ENCODE measurements around the gene SH2B3. TPM values are rescaled to one million over a fixed set of nuclear protein-coding genes. Genes with fewer than 3 reads are reported as not detected.

SH2B3 gene
- total RNA-seq, 3 donors from 2014 or later (not counting 1 experiment from before 2014, with no cell fraction given) = 68.1 to 81.3 (median 68.4) TPM

- no peaks in the 10 kb centered on the region for H3K9me3 ChIP-seq (ENCODE audit: control insufficient read depth, insufficient read depth, low read length)
- 79% methylated on average over 3 of the region's 4 CpGs for WGBS (ENCODE audit: insufficient coverage)
- DNase-seq (no peak), ATAC-seq (no peak)
- Mint-ChIP-seq H3K27ac (peak overlapping the region; percentile 91 to 96), H3K4me3 (peak overlapping the region; percentile 95), H3K36me3 (no peaks in the 10 kb centered on the region), H3K4me1 (peaks cover 66 to 89% of the 10 kb centered on the region in 2 donors), H3K27me3 (ENCODE audit: low read depth in 2 of 2) (no peaks in the 10 kb centered on the region), H3K9me3 (no peaks in the 10 kb centered on the region)
- H3K27ac ChIP-seq (ENCODE audit: low read length) = peak overlapping the region; percentile 68
- H3K27me3 ChIP-seq (ENCODE audit: control insufficient read depth, insufficient read depth, low read length) = no peaks in the 10 kb centered on the region
- H3K4me1 ChIP-seq (ENCODE audit: control insufficient read depth, insufficient read depth, low read length) = peaks cover 88% of the 10 kb centered on the region
- TF ChIP-seq, protein P1, sequence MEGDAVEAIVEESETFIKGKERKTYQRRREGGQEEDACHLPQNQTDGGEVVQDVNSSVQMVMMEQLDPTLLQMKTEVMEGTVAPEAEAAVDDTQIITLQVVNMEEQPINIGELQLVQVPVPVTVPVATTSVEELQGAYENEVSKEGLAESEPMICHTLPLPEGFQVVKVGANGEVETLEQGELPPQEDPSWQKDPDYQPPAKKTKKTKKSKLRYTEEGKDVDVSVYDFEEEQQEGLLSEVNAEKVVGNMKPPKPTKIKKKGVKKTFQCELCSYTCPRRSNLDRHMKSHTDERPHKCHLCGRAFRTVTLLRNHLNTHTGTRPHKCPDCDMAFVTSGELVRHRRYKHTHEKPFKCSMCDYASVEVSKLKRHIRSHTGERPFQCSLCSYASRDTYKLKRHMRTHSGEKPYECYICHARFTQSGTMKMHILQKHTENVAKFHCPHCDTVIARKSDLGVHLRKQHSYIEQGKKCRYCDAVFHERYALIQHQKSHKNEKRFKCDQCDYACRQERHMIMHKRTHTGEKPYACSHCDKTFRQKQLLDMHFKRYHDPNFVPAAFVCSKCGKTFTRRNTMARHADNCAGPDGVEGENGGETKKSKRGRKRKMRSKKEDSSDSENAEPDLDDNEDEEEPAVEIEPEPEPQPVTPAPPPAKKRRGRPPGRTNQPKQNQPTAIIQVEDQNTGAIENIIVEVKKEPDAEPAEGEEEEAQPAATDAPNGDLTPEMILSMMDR (IDR thresholded peaks at IDR 0.05) = no peak
- H3K4me3 ChIP-seq (ENCODE audit: low read length) = peak overlapping the region; percentile 9
- intact Hi-C loops (cut with micrococcal nuclease) = no loop called here
- peaks cover 2% of the 10 kb centered on the region for H3K36me3 ChIP-seq (ENCODE audit: control insufficient read depth, insufficient read depth, low read length)
Measured at GRCh38 chr12:111408686-111409402, 3.1 kb downstream of the SH2B3 start.

GRCh38 chr12:111409403-111409779 is 3.7 kb downstream of the SH2B3 start:
- no peaks in the 10 kb centered on the region for H3K27me3 Mint-ChIP-seq (ENCODE audit: low read depth in 2 of 2)
- Histone ChIP-seq H3K9me3 (ENCODE audit: control insufficient read depth, insufficient read depth, low read length) (no peaks in the 10 kb centered on the region), H3K4me1 (ENCODE audit: control insufficient read depth, insufficient read depth, low read length) (peaks cover 88% of the 10 kb centered on the region), H3K4me3 (ENCODE audit: low read length) (peak overlapping the region; percentile 9), H3K27me3 (ENCODE audit: control insufficient read depth, insufficient read depth, low read length) (no peaks in the 10 kb centered on the region), H3K27ac (ENCODE audit: low read length) (peak overlapping the region; percentile 68), H3K36me3 (ENCODE audit: control insufficient read depth, insufficient read depth, low read length) (peaks cover 2% of the 10 kb centered on the region)
- TF ChIP-seq, protein P1 (IDR thresholded peaks at IDR 0.05) = no peak
- no peaks in the 10 kb centered on the region for H3K9me3 Mint-ChIP-seq
- intact Hi-C loops (cut with micrococcal nuclease) = no loop called here
- 17% methylated on average over 15 of the region's 15 CpGs for WGBS (ENCODE audit: insufficient coverage)
- peaks cover 62 to 86% of the 10 kb centered on the region in 2 donors for H3K4me1 Mint-ChIP-seq
- H3K4me3 Mint-ChIP-seq = peak overlapping the region; percentile 95
- no peaks in the 10 kb centered on the region for H3K36me3 Mint-ChIP-seq
- peak; percentile 19 to 48 for DNase-seq
- peak overlapping the region; percentile 91 to 96 for H3K27ac Mint-ChIP-seq
- ATAC-seq = no peak

GRCh38 chr12:111409780-111410430 is 4.2 kb downstream of the SH2B3 start:
- H3K27ac Mint-ChIP-seq = peak overlapping the region; percentile 91 to 96
- H3K27me3 ChIP-seq (ENCODE audit: control insufficient read depth, insufficient read depth, low read length) = no peaks in the 10 kb centered on the region
- 14% methylated on average over 14 of the region's 14 CpGs for WGBS (ENCODE audit: insufficient coverage)
- peak overlapping the region; percentile 13 for H3K4me3 ChIP-seq (ENCODE audit: low read length)
- no peaks in the 10 kb centered on the region for H3K9me3 Mint-ChIP-seq
- intact Hi-C loops (cut with micrococcal nuclease) = no loop called here
- peaks cover 63 to 86% of the 10 kb centered on the region in 2 donors for H3K4me1 Mint-ChIP-seq
- H3K9me3 ChIP-seq (ENCODE audit: control insufficient read depth, insufficient read depth, low read length) = no peaks in the 10 kb centered on the region
- H3K4me1 ChIP-seq (ENCODE audit: control insufficient read depth, insufficient read depth, low read length) = peaks cover 88% of the 10 kb centered on the region
- ATAC-seq (no peak), DNase-seq (peak; percentile 24 to 48)
- H3K36me3 ChIP-seq (ENCODE audit: control insufficient read depth, insufficient read depth, low read length) = peaks cover 2% of the 10 kb centered on the region
- peak overlapping the region; percentile 95 for H3K4me3 Mint-ChIP-seq
- peak overlapping the region; percentile 68 for H3K27ac ChIP-seq (ENCODE audit: low read length)
- TF ChIP-seq, protein P1 (IDR thresholded peaks at IDR 0.05) = no peak
- H3K36me3 Mint-ChIP-seq = no peaks in the 10 kb centered on the region
- no peaks in the 10 kb centered on the region for H3K27me3 Mint-ChIP-seq (ENCODE audit: low read depth in 2 of 2)

Measured in natural killer cell (primary cell).